NCI-H524 (cell line): ENCODE measurements around the gene USP17L29.
A peak's percentile ranks its signal among the peaks of the same experiment; 100 is the strongest.
"Not testable (repeated sequence)": the region's sequence is repeated elsewhere in the genome, so short reads cannot be mapped to it uniquely, and the experiment has no call there.

ENCODE experiments used
- DNase-seq, 2 experiments: peaks; one replicate each; lab custom pipeline; 2025; lab: John Stamatoyannopoulos, UW

The USP17L29 gene

GRCh38 chr4:9353338-9353737 lies at the start of gene USP17L29:
Gene USP17L29 (plus strand): TSS chr4:9353638. CDS start chr4:9353638, 0 bp downstream.
- not testable (repeated sequence) for DNase-seq

GRCh38 chr4:9324191-9324590 lies 29.2 kb upstream of the USP17L29 start:
- DNase-seq = not testable (repeated sequence)

- DNase-seq = not testable (repeated sequence)
These were observed 28.6 kb upstream of the USP17L29 start, which contains the start of gene USP17L24 for GRCh38 chr4:9324865-9325264. Gene USP17L24 (plus strand): TSS chr4:9325165. CDS start chr4:9325165, 0 bp downstream.

- not testable (repeated sequence) for DNase-seq
These were observed 23.8 kb upstream of the USP17L29 start, which contains the start of gene USP17L25 for GRCh38 chr4:9329611-9330010. Gene USP17L25 (plus strand): TSS chr4:9329911. CDS start chr4:9329911, 0 bp downstream.

GRCh38 chr4:9334358-9334757 lies 19.1 kb upstream of the USP17L29 start, which contains the start of gene USP17L26:
Gene USP17L26 (plus strand): TSS chr4:9334658. CDS start chr4:9334658, 0 bp downstream.
- DNase-seq = not testable (repeated sequence)

- not testable (repeated sequence) for DNase-seq
These were observed 14.3 kb upstream of the USP17L29 start, which contains the start of gene USP17L5 for GRCh38 chr4:9339103-9339502. Gene USP17L5 (plus strand): TSS chr4:9339403. CDS start chr4:9339403, 0 bp downstream.

GRCh38 chr4:9343848-9344247 lies 9.6 kb upstream of the USP17L29 start, which contains the start of gene USP17L27:
Gene USP17L27 (plus strand): TSS chr4:9344148. CDS start chr4:9344148, 0 bp downstream.
- not testable (repeated sequence) for DNase-seq

GRCh38 chr4:9348593-9348992 lies 4.8 kb upstream of the USP17L29 start, which contains the start of gene USP17L28:
Gene USP17L28 (plus strand): TSS chr4:9348893. CDS start chr4:9348893, 0 bp downstream.
- DNase-seq = not testable (repeated sequence)

- not testable (repeated sequence) for DNase-seq
These were observed 2.6 kb upstream of the USP17L29 start for GRCh38 chr4:9350866-9351265.

GRCh38 chr4:9362829-9363228 lies 9.4 kb downstream of the USP17L29 start, which contains the start of gene USP17L30:
Gene USP17L30 (plus strand): TSS chr4:9363129. CDS start chr4:9363129, 0 bp downstream.
- DNase-seq = not testable (repeated sequence)

- not testable (repeated sequence) for DNase-seq
These were observed 26.4 kb downstream of the USP17L29 start for GRCh38 chr4:9379881-9380280.

- DNase-seq = peak in 1 of 2 experiments; percentile 1
These were observed 27.6 kb downstream of the USP17L29 start for GRCh38 chr4:9381012-9381534.

GRCh38 chr4:9384126-9384525 lies 30.7 kb downstream of the USP17L29 start:
- DNase-seq = no peak

GRCh38 chr4:9389001-9389400 lies 35.6 kb downstream of the USP17L29 start:
- DNase-seq = not testable (repeated sequence)
